Measurements from ENCODE around the gene OR5H14. TPM values are rescaled to one million over a fixed set of nuclear protein-coding genes. Genes with fewer than 3 reads are reported as not detected.

OR5H14 gene
- polyA plus RNA-seq, 1 of the 3 experiments (the other 2 are of a cell fraction), result not detected

GRCh38 chr3:98182196-98182595, 34.9 kb downstream of the OR5H14 start:
- no peak overlapping the region for H3K9ac ChIP-seq
- H3F3A ChIP-seq (replicated peaks; ENCODE audit: insufficient read depth), result no peaks in the 10 kb centered on the region
- no peak overlapping the region for H2AFZ ChIP-seq (ENCODE audit: low read depth)
- no peak for DNase-seq
- no peaks in the 10 kb centered on the region for H3K36me3 ChIP-seq (replicated peaks in 1 of 2; ENCODE audit: control insufficient read depth in 1 of 2, insufficient read depth in 2 of 2, low read length in 1 of 2)
- TF ChIP-seq TAF1 (IDR thresholded peaks at IDR 0.05; ENCODE audit: borderline replicate concordance, low read depth, low read length), result no peak
- TF ChIP-seq RFX5 (IDR thresholded peaks at IDR 0.05; ENCODE audit: low read length), result no peak
- TF ChIP-seq GABPA (IDR thresholded peaks at IDR 0.05; ENCODE audit: low read depth), result no peak
- no peak for TF ChIP-seq POLR2AphosphoS5 (IDR thresholded peaks at IDR 0.05; ENCODE audit: low read depth, low read length)
- no peak for TF ChIP-seq MEF2A (IDR thresholded peaks at IDR 0.05; ENCODE audit: borderline replicate concordance, low read depth)
- no peak for TF ChIP-seq MXI1 (IDR thresholded peaks at IDR 0.05; ENCODE audit: low read depth, low read length)
- TF ChIP-seq ZBTB33 (IDR thresholded peaks at IDR 0.05; ENCODE audit: borderline replicate concordance, low read depth), result no peak
- no peak for TF ChIP-seq NRF1 (IDR thresholded peaks at IDR 0.05; ENCODE audit: low read depth, low read length)
- ChIA-PET POLR2A (no interaction called here), CTCF (interaction anchor here (1.0 kb wide), 1 partner anchor 10 kb away, joined by 3 read pairs; no protein-coding TSS in a partner anchor)
- H4K20me1 ChIP-seq (ENCODE audit: insufficient read depth), result no peaks in the 10 kb centered on the region
- H3K4me2 ChIP-seq, result no peak overlapping the region
- no peaks in the 10 kb centered on the region for H3K79me2 ChIP-seq (ENCODE audit: insufficient read depth)
- H3K27me3 ChIP-seq (ENCODE audit: insufficient read depth), result no peaks in the 10 kb centered on the region; the same call in 1 of the 2 replicates
- H3K9me3 ChIP-seq, result no peaks in the 10 kb centered on the region
- no peak overlapping the region for H3K27ac ChIP-seq (ENCODE audit: low read depth in 2 of 2, low read length in 1 of 2)
- H3K9me2 ChIP-seq, result no peaks in the 10 kb centered on the region
- H3K4me1 ChIP-seq (ENCODE audit: control insufficient read depth in 1 of 2, insufficient read depth in 2 of 2, low read depth in 1 of 2, low read length in 1 of 2), result no peaks in the 10 kb centered on the region
- no peak overlapping the region for H3K4me3 ChIP-seq (ENCODE audit: low read depth in 2 of 2, low read length in 1 of 2)

- H3K4me3 ChIP-seq (ENCODE audit: low read depth in 2 of 2, low read length in 1 of 2), result no peak overlapping the region
- H3K79me2 ChIP-seq (ENCODE audit: insufficient read depth), result no peaks in the 10 kb centered on the region
- H2AFZ ChIP-seq (ENCODE audit: low read depth), result no peak overlapping the region
- H3K9me3 ChIP-seq, result no peaks in the 10 kb centered on the region
- no peaks in the 10 kb centered on the region for H4K20me1 ChIP-seq (ENCODE audit: insufficient read depth)
- ChIA-PET CTCF (no interaction called here), POLR2A (no interaction called here)
- H3K4me2 ChIP-seq, result no peak overlapping the region
- no peaks in the 10 kb centered on the region for H3K4me1 ChIP-seq (ENCODE audit: control insufficient read depth in 1 of 2, insufficient read depth in 2 of 2, low read depth in 1 of 2, low read length in 1 of 2)
- no peak overlapping the region for H3K9ac ChIP-seq
- no peaks in the 10 kb centered on the region for H3K9me2 ChIP-seq
- no peaks in the 10 kb centered on the region for H3F3A ChIP-seq (replicated peaks; ENCODE audit: insufficient read depth)
- DNase-seq, result no peak
- no peaks in the 10 kb centered on the region for H3K36me3 ChIP-seq (replicated peaks in 1 of 2; ENCODE audit: control insufficient read depth in 1 of 2, insufficient read depth in 2 of 2, low read length in 1 of 2)
- no peaks in the 10 kb centered on the region; the same call in 1 of the 2 replicates for H3K27me3 ChIP-seq (ENCODE audit: insufficient read depth)
- no peak overlapping the region for H3K27ac ChIP-seq (ENCODE audit: low read depth in 2 of 2, low read length in 1 of 2)
- no peak for TF ChIP-seq MXI1 (IDR thresholded peaks at IDR 0.05; ENCODE audit: low read depth, low read length)
- no peak for TF ChIP-seq RCOR1 (IDR thresholded peaks at IDR 0.05; ENCODE audit: low read length)
- TF ChIP-seq RAD21 (IDR thresholded peaks at IDR 0.05; ENCODE audit: low read length), result no peak
- TF ChIP-seq MEF2A (IDR thresholded peaks at IDR 0.05; ENCODE audit: borderline replicate concordance, low read depth), result no peak
- TF ChIP-seq JUND (IDR thresholded peaks at IDR 0.05), result no peak
- no peak for TF ChIP-seq TEAD4 (IDR thresholded peaks at IDR 0.05; ENCODE audit: borderline replicate concordance, insufficient read depth)
- TF ChIP-seq ZBTB33 (IDR thresholded peaks at IDR 0.05; ENCODE audit: borderline replicate concordance, low read depth), result no peak
- no peak for TF ChIP-seq PBX3 (IDR thresholded peaks at IDR 0.05)
- TF ChIP-seq IRF3 (IDR thresholded peaks at IDR 0.05; ENCODE audit: low read depth, low read length), result no peak
- TF ChIP-seq YY1 (IDR thresholded peaks at IDR 0.05; ENCODE audit: low read depth), result no peak
- TF ChIP-seq USF1 (IDR thresholded peaks at IDR 0.05; ENCODE audit: borderline replicate concordance, low read depth), result no peak
- no peak for TF ChIP-seq FOXJ3 (CRISPR knock-in tag; IDR thresholded peaks at IDR 0.05)
- TF ChIP-seq USF2 (IDR thresholded peaks at IDR 0.05; ENCODE audit: borderline replicate concordance, low read depth, low read length), result no peak
Observed at GRCh38 chr3:98185180-98185579, 37.9 kb downstream of the OR5H14 start.

Measured in SK-N-SH (cell line).